SK-N-SH treated with all-trans-retinoic acid at 6 μM for 48 hours (cell line): ENCODE data around the gene SH3TC2.

Experiments used
- ATAC-seq: fragments of 200-7000 bp; cut with Tn5 transposase; 3 replicates; pipeline ENCODE4 v1.9.1; 2020; ENCODE audit warnings: mild to moderate bottlenecking, moderate library complexity
- ARNTL ChIP-seq: fragments of 450-650 bp; formaldehyde crosslinking; IDR thresholded peaks from 2 replicates; pipeline ENCODE4 v1.5.0; 2020; ENCODE audit warnings: low read depth, mild to moderate bottlenecking, moderate library complexity, borderline replicate concordance
- BACH2 ChIP-seq: fragments of 250-450 bp; sonication (Bioruptor Pico); IDR thresholded peaks from 2 replicates; pipeline ENCODE4 v1.9.0; 2021; ENCODE audit warnings: mild to moderate bottlenecking, borderline replicate concordance
- CSDC2 ChIP-seq: fragments of 250-450 bp; sonication (Bioruptor Pico); IDR thresholded peaks from 2 replicates; pipeline ENCODE4 v1.5.0; 2020; ENCODE audit warnings: mild to moderate bottlenecking, moderate library complexity
- CSRNP3 ChIP-seq: fragments of 250-450 bp; sonication (Bioruptor Pico); IDR thresholded peaks from 2 replicates; pipeline ENCODE4 v1.5.1; 2021; ENCODE audit warnings: mild to moderate bottlenecking, moderate library complexity
- ESRRG ChIP-seq: fragments of 250-450 bp; sonication (Bioruptor Pico); IDR thresholded peaks from 2 replicates; pipeline ENCODE4 v1.6.1; 2021; ENCODE audit warnings: mild to moderate bottlenecking
- GLIS3 ChIP-seq: fragments of 250-450 bp; sonication (Bioruptor Pico); IDR thresholded peaks from 2 replicates; pipeline ENCODE4 v1.5.0; 2020; ENCODE audit warnings: mild to moderate bottlenecking, moderate library complexity
- ISL1 ChIP-seq: fragments of 250-450 bp; sonication (Bioruptor Pico); IDR thresholded peaks from 2 replicates; pipeline ENCODE4 v2.1.2; 2022; ENCODE audit warnings: mild to moderate bottlenecking, moderate library complexity
- OSR1 ChIP-seq: fragments of 250-450 bp; sonication (Bioruptor Pico); IDR thresholded peaks from 2 replicates; pipeline ENCODE4 v1.8.0; 2022; ENCODE audit warnings: moderate library complexity, mild to moderate bottlenecking, inconsistent platforms
- PPARA ChIP-seq: fragments of 250-450 bp; sonication (Bioruptor Pico); IDR thresholded peaks from 2 replicates; pipeline ENCODE4 v1.5.0; 2020; ENCODE audit warnings: mild to moderate bottlenecking, borderline replicate concordance
- RARB ChIP-seq: fragments of 250-450 bp; sonication (Bioruptor Pico); IDR thresholded peaks from 2 replicates; pipeline ENCODE4 v1.8.0; 2021; ENCODE audit warnings: mild to moderate bottlenecking, moderate library complexity
- TCF4 ChIP-seq: fragments of 250-450 bp; sonication (Bioruptor Pico); IDR thresholded peaks from 2 replicates; pipeline ENCODE4 v1.8.0; 2021; ENCODE audit warnings: mild to moderate bottlenecking, moderate library complexity, borderline replicate concordance
- TOX ChIP-seq: fragments of 250-450 bp; sonication (Bioruptor Pico); IDR thresholded peaks from 2 replicates; pipeline ENCODE4 v1.8.0; 2021; ENCODE audit warnings: mild to moderate bottlenecking, moderate library complexity, borderline replicate concordance
- TSHZ2 ChIP-seq: fragments of 250-450 bp; sonication (Bioruptor Pico); IDR thresholded peaks from 2 replicates; pipeline ENCODE4 v1.5.0; 2020; ENCODE audit warnings: mild to moderate bottlenecking, moderate library complexity
- ZC3H10 ChIP-seq: fragments of 250-450 bp; sonication (Bioruptor Pico); IDR thresholded peaks from 2 replicates; pipeline ENCODE4 v1.5.1; 2021; ENCODE audit warnings: mild to moderate bottlenecking, moderate library complexity
- ZFP3 ChIP-seq: fragments of 250-450 bp; sonication (Bioruptor Pico); IDR thresholded peaks from 2 replicates; pipeline ENCODE4 v1.5.0; 2020; ENCODE audit warnings: mild to moderate bottlenecking, moderate library complexity
- ZFP30 ChIP-seq: fragments of 450-650 bp; formaldehyde crosslinking; IDR thresholded peaks from 2 replicates; pipeline ENCODE4 v1.5.0; 2022; ENCODE audit warnings: mild to moderate bottlenecking, moderate library complexity
- ZNF565 ChIP-seq: fragments of 450-650 bp; formaldehyde crosslinking; conservative IDR thresholded peaks from 2 replicates; pipeline ENCODE4 v1.5.0; 2020; ENCODE audit warnings: low read depth, mild to moderate bottlenecking, moderate library complexity
- ZNF70 ChIP-seq: fragments of 450-650 bp; formaldehyde crosslinking; IDR thresholded peaks from 2 replicates; pipeline ENCODE4 v1.5.0; 2020; ENCODE audit warnings: mild to moderate bottlenecking, moderate library complexity
- TF ChIP-seq, protein P1 (sequence below): fragments of 250-450 bp; sonication (Bioruptor Pico); IDR thresholded peaks from 2 replicates; pipeline ENCODE4 v1.5.1; 2020; ENCODE audit warnings: low read depth, mild to moderate bottlenecking, moderate library complexity
- TF ChIP-seq, protein P2 (sequence below): fragments of 250-450 bp; sonication (Bioruptor Pico); IDR thresholded peaks from 2 replicates; pipeline ENCODE4 v1.8.0; 2021; ENCODE audit warnings: low read depth, mild to moderate bottlenecking, moderate library complexity, borderline replicate concordance

Gene SH3TC2

GRCh38 chr5:148967783-148968182 is 95.1 kb downstream of the SH3TC2 start (continued):
- TF ChIP-seq ZNF565 (CRISPR knock-in tag) (no peak), TCF4 (CRISPR knock-in tag) (no peak), ISL1 (CRISPR knock-in tag) (no peak), ZFP30 (CRISPR knock-in tag) (no peak), ZNF70 (CRISPR knock-in tag) (no peak)

DNA sequence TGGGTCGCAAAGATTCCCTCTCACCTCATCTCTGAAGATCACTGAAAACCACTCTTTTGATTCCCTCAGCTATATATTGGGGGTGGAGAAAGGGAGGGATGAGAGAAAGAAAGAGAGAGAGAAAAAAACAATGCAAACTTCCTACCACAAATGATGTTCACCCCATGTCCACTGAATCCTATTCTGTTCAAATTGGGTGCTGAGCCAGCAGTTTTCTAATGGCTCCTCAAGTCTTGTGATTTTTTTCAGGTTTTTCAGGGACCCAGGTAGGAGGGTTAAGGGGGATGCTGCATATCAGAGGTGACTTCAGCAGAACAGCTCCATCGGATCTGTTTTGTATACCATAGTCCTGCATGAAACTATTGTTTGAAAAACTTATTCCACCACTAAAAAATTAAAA is 95.9 kb downstream of the SH3TC2 start:
- TF ChIP-seq, protein P1, sequence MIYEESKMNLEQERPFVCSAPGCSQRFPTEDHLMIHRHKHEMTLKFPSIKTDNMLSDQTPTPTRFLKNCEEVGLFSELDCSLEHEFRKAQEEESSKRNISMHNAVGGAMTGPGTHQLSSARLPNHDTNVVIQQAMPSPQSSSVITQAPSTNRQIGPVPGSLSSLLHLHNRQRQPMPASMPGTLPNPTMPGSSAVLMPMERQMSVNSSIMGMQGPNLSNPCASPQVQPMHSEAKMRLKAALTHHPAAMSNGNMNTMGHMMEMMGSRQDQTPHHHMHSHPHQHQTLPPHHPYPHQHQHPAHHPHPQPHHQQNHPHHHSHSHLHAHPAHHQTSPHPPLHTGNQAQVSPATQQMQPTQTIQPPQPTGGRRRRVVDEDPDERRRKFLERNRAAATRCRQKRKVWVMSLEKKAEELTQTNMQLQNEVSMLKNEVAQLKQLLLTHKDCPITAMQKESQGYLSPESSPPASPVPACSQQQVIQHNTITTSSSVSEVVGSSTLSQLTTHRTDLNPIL (CRISPR knock-in tag) = no peak
- TF ChIP-seq CSDC2 (CRISPR knock-in tag) (no peak), ZNF565 (CRISPR knock-in tag) (no peak), ZNF70 (CRISPR knock-in tag) (no peak), ARNTL (CRISPR knock-in tag) (no peak), ZC3H10 (CRISPR knock-in tag) (no peak), OSR1 (CRISPR knock-in tag) (no peak), TOX (CRISPR knock-in tag) (no peak), ESRRG (no peak), PPARA (CRISPR knock-in tag) (no peak), ZFP3 (CRISPR knock-in tag) (no peak), CSRNP3 (no peak), BACH2 (CRISPR knock-in tag) (no peak), TCF4 (CRISPR knock-in tag) (no peak)
- TF ChIP-seq, protein P2, sequence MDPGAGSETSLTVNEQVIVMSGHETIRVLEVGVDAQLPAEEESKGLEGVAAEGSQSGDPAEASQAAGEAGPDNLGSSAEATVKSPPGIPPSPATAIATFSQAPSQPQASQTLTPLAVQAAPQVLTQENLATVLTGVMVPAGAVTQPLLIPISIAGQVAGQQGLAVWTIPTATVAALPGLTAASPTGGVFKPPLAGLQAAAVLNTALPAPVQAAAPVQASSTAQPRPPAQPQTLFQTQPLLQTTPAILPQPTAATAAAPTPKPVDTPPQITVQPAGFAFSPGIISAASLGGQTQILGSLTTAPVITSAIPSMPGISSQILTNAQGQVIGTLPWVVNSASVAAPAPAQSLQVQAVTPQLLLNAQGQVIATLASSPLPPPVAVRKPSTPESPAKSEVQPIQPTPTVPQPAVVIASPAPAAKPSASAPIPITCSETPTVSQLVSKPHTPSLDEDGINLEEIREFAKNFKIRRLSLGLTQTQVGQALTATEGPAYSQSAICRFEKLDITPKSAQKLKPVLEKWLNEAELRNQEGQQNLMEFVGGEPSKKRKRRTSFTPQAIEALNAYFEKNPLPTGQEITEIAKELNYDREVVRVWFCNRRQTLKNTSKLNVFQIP (CRISPR knock-in tag) = no peak
- no peak for ATAC-seq

DNA sequence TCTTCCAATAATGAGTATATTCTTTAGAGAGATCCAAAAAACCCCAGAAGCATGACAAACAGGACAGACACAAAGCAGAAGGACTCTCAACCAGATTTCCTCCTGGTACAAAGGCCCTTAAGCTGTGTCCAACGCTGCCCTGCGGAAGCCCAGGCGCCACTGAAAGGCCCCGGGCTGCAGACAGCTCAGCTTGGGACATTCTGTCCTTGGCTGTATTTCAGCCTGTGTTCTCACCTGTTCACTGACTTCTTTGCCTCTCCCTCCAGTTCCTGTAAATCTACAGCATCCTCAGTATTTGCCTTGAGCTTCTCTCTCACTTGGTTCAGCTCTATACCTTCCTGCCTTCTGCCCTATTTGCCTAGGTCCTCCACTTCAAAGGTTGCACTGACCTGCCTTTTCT is 96.5 kb downstream of the SH3TC2 start:
- ATAC-seq = peak; percentile 29
- TF ChIP-seq TSHZ2 (CRISPR knock-in tag) = no peak
- TF ChIP-seq GLIS3 = no peak
- no peak for TF ChIP-seq ESRRG
- no peak for TF ChIP-seq CSRNP3
- no peak for TF ChIP-seq ZFP30 (CRISPR knock-in tag)
- TF ChIP-seq TCF4 (CRISPR knock-in tag) = no peak
- no peak for TF ChIP-seq PPARA (CRISPR knock-in tag)
- no peak for TF ChIP-seq RARB (CRISPR knock-in tag)
- TF ChIP-seq ZNF565 (CRISPR knock-in tag) = no peak
- no peak for TF ChIP-seq ZNF70 (CRISPR knock-in tag)
- no peak for TF ChIP-seq BACH2 (CRISPR knock-in tag)
- TF ChIP-seq, protein P2 (CRISPR knock-in tag) = no peak
- TF ChIP-seq, all 23 proteins: peak for 0
